Fibroblast of mammary gland (primary cell): Measurements from ENCODE around the gene TENM4.
A peak's percentile ranks its signal among the peaks of the same experiment; 100 is the strongest.

ENCODE experiments used
- DNase-seq: peaks from one replicate; pipeline ENCODE4 v3.0.0-alpha.2; 2010; ENCODE audit warnings: low read depth
- H3K4me3 ChIP-seq: 2 replicates; pipeline ENCODE4 v1.5.1; 2011; ENCODE audit warnings: low read depth, mild to moderate bottlenecking, low read length, moderate library complexity; ENCODE audit not compliant: control insufficient read depth
- TF ChIP-seq, protein P1 (sequence below): conservative IDR thresholded peaks from 2 replicates; pipeline ENCODE4 v1.5.1; 2011; ENCODE audit warnings: low read depth, low read length, inconsistent platforms; ENCODE audit not compliant: control insufficient read depth, insufficient read depth

Gene TENM4

DNA sequence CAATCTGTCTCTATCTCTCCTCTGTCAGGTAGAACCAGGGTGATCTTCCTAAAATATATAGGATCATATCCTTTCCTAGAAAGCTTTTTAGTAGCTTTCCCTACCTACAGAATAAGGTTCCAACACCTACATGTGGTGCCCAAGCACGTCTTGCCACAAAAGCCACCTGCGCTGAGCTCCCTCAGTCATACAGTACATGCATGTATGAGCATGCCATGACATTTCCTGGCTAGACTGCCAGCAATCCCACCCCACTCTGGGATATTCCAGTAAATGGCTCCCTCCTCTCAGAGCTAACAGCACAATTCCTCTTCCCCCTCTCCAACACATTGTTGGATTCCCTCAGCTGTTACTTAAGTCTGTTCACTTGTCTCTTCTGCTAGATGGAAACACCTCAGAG is 398.0 kb downstream of the TENM4 start:
- TF ChIP-seq, protein P1, sequence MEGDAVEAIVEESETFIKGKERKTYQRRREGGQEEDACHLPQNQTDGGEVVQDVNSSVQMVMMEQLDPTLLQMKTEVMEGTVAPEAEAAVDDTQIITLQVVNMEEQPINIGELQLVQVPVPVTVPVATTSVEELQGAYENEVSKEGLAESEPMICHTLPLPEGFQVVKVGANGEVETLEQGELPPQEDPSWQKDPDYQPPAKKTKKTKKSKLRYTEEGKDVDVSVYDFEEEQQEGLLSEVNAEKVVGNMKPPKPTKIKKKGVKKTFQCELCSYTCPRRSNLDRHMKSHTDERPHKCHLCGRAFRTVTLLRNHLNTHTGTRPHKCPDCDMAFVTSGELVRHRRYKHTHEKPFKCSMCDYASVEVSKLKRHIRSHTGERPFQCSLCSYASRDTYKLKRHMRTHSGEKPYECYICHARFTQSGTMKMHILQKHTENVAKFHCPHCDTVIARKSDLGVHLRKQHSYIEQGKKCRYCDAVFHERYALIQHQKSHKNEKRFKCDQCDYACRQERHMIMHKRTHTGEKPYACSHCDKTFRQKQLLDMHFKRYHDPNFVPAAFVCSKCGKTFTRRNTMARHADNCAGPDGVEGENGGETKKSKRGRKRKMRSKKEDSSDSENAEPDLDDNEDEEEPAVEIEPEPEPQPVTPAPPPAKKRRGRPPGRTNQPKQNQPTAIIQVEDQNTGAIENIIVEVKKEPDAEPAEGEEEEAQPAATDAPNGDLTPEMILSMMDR, result no peak
- no peak overlapping the region for H3K4me3 ChIP-seq
- DNase-seq, result no peak

DNA sequence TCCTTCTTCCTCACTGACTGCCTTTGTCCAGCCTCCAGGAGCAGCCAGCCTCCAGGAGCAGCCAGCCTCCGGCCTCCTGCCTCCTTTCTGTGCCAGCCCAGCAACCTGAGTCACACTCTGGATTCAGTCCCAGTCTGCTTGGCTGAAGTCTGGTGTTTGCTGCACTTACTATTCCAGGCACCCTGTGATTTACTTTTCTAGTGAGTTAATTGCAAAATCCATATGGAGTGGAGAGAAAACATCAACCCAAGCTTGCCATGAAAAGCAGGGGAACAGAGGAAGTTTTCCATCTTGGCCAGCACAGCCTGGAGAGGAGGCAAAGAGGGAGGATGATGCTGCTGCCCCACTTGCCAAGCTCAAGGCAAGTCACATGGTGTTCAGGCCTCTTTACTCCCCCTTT is 400.5 kb downstream of the TENM4 start:
- peak; percentile 83 for DNase-seq
- TF ChIP-seq, protein P1, result no peak
- H3K4me3 ChIP-seq, result no peak overlapping the region

DNA sequence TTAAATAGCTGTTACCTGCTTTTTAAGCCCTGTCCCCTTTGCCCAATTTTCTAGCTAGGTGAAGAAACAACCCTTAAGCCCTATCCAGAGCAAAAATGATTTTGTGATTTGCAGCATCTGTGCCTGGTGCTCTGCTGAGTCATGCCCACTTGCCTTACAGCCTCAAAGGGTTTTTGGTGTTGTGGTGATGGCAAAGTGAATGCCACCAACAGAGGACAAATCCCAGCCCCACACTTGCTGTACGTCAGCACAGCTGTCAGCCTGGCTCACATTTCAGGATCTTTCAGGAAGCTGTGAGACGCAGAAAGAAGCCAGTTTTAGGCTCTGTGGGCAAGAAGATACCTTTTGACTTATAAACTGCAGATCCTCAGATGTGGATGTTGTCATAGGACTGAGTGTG is 401.7 kb downstream of the TENM4 start:
- DNase-seq, result no peak
- no peak overlapping the region for H3K4me3 ChIP-seq
- TF ChIP-seq, protein P1, result no peak

DNA sequence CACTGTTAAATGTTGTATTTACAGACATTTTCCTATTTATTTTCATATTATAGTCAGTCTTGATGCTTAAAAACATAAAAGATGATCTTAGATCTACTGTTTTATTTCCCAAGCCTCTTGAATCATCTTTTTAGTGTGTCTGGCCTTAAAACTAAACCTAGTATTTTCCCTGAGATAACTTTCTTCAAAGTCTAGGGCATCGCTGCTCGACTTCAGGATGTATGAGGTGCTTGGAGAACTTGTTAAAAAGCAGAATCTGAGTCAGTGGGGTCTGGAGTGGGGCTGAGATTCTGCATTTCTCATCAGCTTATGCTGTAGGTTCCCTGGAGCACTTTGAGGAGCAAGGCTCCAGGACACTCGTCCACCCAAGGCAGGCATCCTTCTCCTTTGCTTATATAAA is 404.9 kb downstream of the TENM4 start:
- no peak overlapping the region for H3K4me3 ChIP-seq
- no peak for DNase-seq
- TF ChIP-seq, protein P1, result no peak

DNA sequence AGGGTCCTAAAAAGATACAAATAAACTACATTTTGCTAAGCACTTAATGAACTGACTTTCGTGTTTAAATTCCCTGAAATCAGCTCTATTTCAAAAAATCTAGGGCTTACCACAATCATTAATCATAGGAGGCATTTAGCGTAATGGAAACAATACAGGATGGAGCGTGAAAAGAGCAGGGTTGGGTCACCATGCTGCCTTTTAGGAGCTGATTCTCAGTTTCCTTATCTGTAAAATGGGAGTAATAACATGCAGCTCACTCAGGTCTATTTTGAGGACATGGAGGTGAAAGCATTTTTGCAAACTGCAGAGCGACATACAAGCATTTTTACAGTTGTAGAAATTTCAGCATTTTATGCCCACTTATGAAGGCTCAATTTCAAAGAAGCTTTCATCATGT is 407.0 kb downstream of the TENM4 start:
- DNase-seq, result no peak
- no peak overlapping the region for H3K4me3 ChIP-seq
- TF ChIP-seq, protein P1, result no peak

DNA sequence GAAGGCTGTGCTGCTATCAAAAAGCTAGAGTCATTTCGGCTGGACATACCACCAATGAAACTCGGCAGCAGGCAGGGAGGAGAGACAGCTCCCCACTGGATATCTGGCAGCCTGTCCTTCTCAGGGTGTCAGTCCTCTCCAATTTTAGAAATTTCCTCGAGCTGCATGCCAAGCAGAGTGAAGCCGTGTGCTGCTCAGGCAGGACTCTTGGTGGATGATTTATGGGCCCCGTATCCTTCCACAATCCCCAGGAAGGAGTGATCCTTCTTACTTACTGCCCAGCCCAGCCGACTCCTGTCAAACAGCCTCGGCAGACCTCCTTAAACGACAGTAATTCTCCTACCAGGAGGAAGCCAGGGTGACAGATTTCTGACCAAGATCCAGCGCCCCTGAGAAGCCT is 410.4 kb downstream of the TENM4 start:
- no peak overlapping the region for H3K4me3 ChIP-seq
- TF ChIP-seq, protein P1, result no peak
- no peak for DNase-seq

DNA sequence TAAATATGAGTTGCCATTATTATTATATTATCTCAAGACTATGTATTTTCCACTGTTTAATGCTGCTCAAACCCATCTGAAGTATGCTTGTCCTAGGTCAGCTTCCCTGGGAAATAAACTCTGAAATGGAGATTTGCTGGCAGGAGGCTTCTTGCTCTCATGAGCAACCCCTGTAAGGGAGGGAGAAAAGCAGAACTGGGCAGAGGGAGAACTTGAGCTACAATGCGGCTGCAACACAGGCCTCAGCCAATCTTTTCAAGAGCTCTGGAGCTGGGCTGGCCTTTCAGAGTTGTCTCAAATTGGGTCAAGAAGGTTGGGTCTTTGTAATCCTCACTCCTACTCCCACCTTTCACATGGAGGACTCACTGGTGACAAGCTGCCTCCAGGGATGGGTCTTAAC is 412.6 kb downstream of the TENM4 start:
- H3K4me3 ChIP-seq, result no peak overlapping the region
- TF ChIP-seq, protein P1, result no peak
- no peak for DNase-seq
